Measurements from ENCODE around the gene KLRC3. TPM values are rescaled to one million over a fixed set of nuclear protein-coding genes. Genes with fewer than 3 reads are reported as not detected.
"Not testable (repeated sequence)": the region's sequence is repeated elsewhere in the genome, so short reads cannot be mapped to it uniquely, and the experiment has no call there.

The KLRC3 gene
- total and polyA plus RNA-seq, 2 donors from 2014 or later: 0.72 TPM; not detected in 1

DNA sequence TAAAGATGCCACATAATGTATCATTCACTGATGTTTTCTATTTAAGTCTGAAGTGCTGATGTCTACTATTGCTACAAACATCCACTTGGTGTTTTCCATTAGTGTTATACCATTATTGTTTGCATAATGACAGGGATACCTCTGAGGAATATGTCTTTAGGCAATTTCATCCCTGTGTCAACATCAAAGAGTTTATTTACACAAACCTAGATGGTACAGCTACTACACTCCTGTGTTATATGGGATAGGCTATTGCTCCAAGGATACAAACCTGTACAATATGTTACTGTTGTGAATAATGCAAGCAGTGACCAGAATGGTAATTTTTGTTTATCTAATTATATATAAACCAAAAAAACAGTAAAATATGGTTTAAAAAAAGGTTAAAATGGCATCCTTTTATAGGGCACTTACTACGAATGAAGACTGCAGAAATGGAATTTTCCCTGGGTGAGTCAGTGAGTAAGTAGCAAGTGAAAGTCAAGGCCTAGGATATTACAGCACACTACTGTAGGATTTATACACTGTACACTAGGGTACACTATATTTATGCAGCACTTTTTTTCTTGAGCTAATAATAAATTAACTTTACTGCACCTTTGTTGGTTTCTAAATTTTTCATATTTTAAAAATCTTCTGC is 4.0 kb upstream of the KLRC3 start:
- H3K27ac ChIP-seq (ENCODE audit: low read depth in 2 of 2, low read length in 2 of 2); H3K4me3 ChIP-seq (ENCODE audit: low read length in 3 of 3); H3K27me3 ChIP-seq (ENCODE audit: control insufficient read depth, insufficient read depth, low read length); FAIRE-seq; H3K9ac ChIP-seq (ENCODE audit: low read length in 3 of 3); DNase-seq; H3K4me1 ChIP-seq (ENCODE audit: control insufficient read depth in 2 of 3, insufficient read depth in 2 of 3, low read depth in 1 of 3, low read length in 3 of 3); H3K36me3 ChIP-seq (ENCODE audit: control insufficient read depth in 2 of 3, insufficient read depth in 3 of 3, low read length in 3 of 3); intact Hi-C loops (cut with DNase I); H3K9me3 ChIP-seq (ENCODE audit: control insufficient read depth in 2 of 3, insufficient read depth in 1 of 3, low read length in 3 of 3): not testable (repeated sequence)

GRCh38 chr12:10422159-10422558 is 1.8 kb upstream of the KLRC3 start:
- H3K36me3 ChIP-seq (ENCODE audit: control insufficient read depth in 2 of 3, insufficient read depth in 3 of 3, low read length in 3 of 3); FAIRE-seq; H3K9ac ChIP-seq (ENCODE audit: low read length in 3 of 3); intact Hi-C loops (cut with DNase I); H3K27me3 ChIP-seq (ENCODE audit: control insufficient read depth, insufficient read depth, low read length); DNase-seq; H3K27ac ChIP-seq (ENCODE audit: low read depth in 2 of 2, low read length in 2 of 2); H3K4me1 ChIP-seq (ENCODE audit: control insufficient read depth in 2 of 3, insufficient read depth in 2 of 3, low read depth in 1 of 3, low read length in 3 of 3); H3K9me3 ChIP-seq (ENCODE audit: control insufficient read depth in 2 of 3, insufficient read depth in 1 of 3, low read length in 3 of 3); H3K4me3 ChIP-seq (ENCODE audit: low read length in 3 of 3): not testable (repeated sequence)

GRCh38 chr12:10409392-10409791 is 11.0 kb downstream of the KLRC3 start, which contains the start of gene KLRC4:
Gene KLRC4, minus strand, starts transcription at chr12:10409757. Its CDS starts 182 bp downstream, at chr12:10409575.
- H3K4me3 ChIP-seq (ENCODE audit: low read length in 3 of 3): no peak within 1 kb of the TSS
- no peak within 1 kb of the TSS for H3K9ac ChIP-seq (ENCODE audit: low read length in 3 of 3)
- TF ChIP-seq, protein P1, sequence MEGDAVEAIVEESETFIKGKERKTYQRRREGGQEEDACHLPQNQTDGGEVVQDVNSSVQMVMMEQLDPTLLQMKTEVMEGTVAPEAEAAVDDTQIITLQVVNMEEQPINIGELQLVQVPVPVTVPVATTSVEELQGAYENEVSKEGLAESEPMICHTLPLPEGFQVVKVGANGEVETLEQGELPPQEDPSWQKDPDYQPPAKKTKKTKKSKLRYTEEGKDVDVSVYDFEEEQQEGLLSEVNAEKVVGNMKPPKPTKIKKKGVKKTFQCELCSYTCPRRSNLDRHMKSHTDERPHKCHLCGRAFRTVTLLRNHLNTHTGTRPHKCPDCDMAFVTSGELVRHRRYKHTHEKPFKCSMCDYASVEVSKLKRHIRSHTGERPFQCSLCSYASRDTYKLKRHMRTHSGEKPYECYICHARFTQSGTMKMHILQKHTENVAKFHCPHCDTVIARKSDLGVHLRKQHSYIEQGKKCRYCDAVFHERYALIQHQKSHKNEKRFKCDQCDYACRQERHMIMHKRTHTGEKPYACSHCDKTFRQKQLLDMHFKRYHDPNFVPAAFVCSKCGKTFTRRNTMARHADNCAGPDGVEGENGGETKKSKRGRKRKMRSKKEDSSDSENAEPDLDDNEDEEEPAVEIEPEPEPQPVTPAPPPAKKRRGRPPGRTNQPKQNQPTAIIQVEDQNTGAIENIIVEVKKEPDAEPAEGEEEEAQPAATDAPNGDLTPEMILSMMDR (IDR thresholded peaks at IDR 0.05; ENCODE audit: borderline replicate concordance, extremely low read depth, insufficient read depth): no peak
- FAIRE-seq: no peak
- no peaks in the 10 kb centered on the region for H3K36me3 ChIP-seq (ENCODE audit: control insufficient read depth in 2 of 3, insufficient read depth in 3 of 3, low read length in 3 of 3)
- peak in 1 of 5 donors; percentile 6 for DNase-seq
- H3K9me3 ChIP-seq (ENCODE audit: control insufficient read depth in 2 of 3, insufficient read depth in 1 of 3, low read length in 3 of 3): no peaks in the 10 kb centered on the region
- no peaks in the 10 kb centered on the region for H3K27me3 ChIP-seq (ENCODE audit: control insufficient read depth, insufficient read depth, low read length)
- H3K27ac ChIP-seq (ENCODE audit: low read depth in 2 of 2, low read length in 2 of 2): no peak within 1 kb of the TSS
- H3K4me1 ChIP-seq (ENCODE audit: control insufficient read depth in 2 of 3, insufficient read depth in 2 of 3, low read depth in 1 of 3, low read length in 3 of 3): no peaks in the 10 kb centered on the region
- intact Hi-C loops (cut with DNase I): no loop called here

DNA sequence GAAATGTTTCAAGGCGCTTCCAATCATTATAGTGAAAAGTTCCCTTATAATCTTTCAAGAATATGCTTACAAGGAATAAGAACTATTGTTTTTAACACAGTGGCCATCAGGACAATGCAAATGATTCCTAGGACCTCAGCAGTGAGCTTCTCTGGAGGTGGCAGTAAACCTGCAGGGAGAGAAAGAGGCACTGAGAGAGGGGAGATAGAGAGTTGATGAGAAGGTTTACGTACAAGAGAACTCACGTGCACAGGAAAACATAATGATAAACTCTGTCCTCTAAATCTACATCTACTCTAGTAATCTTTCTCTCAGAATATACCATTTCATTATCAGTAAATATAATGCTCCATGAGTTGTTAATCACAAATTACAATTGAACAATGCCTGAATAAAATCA is 11.6 kb downstream of the KLRC3 start:
- TF ChIP-seq, protein P1 (IDR thresholded peaks at IDR 0.05; ENCODE audit: borderline replicate concordance, extremely low read depth, insufficient read depth): no peak
- H3K27ac ChIP-seq (ENCODE audit: low read depth in 2 of 2, low read length in 2 of 2): no peak overlapping the region
- no peaks in the 10 kb centered on the region for H3K27me3 ChIP-seq (ENCODE audit: control insufficient read depth, insufficient read depth, low read length)
- no peaks in the 10 kb centered on the region for H3K4me1 ChIP-seq (ENCODE audit: control insufficient read depth in 2 of 3, insufficient read depth in 2 of 3, low read depth in 1 of 3, low read length in 3 of 3)
- intact Hi-C loops (cut with DNase I): no loop called here
- no peak for DNase-seq
- H3K4me3 ChIP-seq (ENCODE audit: low read length in 3 of 3): no peak overlapping the region
- H3K36me3 ChIP-seq (ENCODE audit: control insufficient read depth in 2 of 3, insufficient read depth in 3 of 3, low read length in 3 of 3): no peaks in the 10 kb centered on the region
- FAIRE-seq: no peak
- H3K9ac ChIP-seq (ENCODE audit: low read length in 3 of 3): no peak overlapping the region
- H3K9me3 ChIP-seq (ENCODE audit: control insufficient read depth in 2 of 3, insufficient read depth in 1 of 3, low read length in 3 of 3): no peaks in the 10 kb centered on the region

Data from kidney (tissue), 14 donors.